OCI-LY3 (cell line): ENCODE results near the gene MORF4L2.
A peak's percentile ranks its signal among the peaks of the same experiment; 100 is the strongest.

Experiments
- H2AFZ ChIP-seq: fragments of 200-600, 300-600 bp; shearing (Covaris generic); 2 replicates; pipeline ENCODE4 v1.6.0; 2014; ENCODE audit warnings: antibody characterized with exemption, low read depth, low read length
- H3K27ac ChIP-seq: fragments of 200-600, 300-600 bp; sonication (generic); 2 replicates; pipeline ENCODE4 v1.5.1; 2014; ENCODE audit warnings: mild to moderate bottlenecking, low read length, moderate library complexity, mixed read lengths
- H3K27me3 ChIP-seq: fragments of 200-600, 300-600 bp; sonication (generic); 2 replicates; pipeline ENCODE4 v1.6.1; 2014; ENCODE audit warnings: low read depth, low read length, mixed read lengths
- H3K36me3 ChIP-seq: fragments of 200-600, 300-600 bp; sonication (generic); replicated peaks from 2 replicates; pipeline ENCODE3; 2014; ENCODE audit warnings: low read depth, low read length, mixed read lengths
- H3K4me1 ChIP-seq: fragments of 300-600, 200-600 bp; sonication (generic); 2 replicates; pipeline ENCODE4 v1.6.1; 2014; ENCODE audit warnings: low read length, mixed read lengths
- H3K4me2 ChIP-seq: fragments of 200-600, 300-600 bp; sonication (generic); 2 replicates; pipeline ENCODE4 v1.6.1; 2014; ENCODE audit warnings: low read length, mixed read lengths
- H3K4me3 ChIP-seq: fragments of 300-600, 200-600 bp; sonication (generic); 2 replicates; pipeline ENCODE4 v1.5.1; 2014; ENCODE audit warnings: antibody characterized with exemption, mild to moderate bottlenecking, low read length, moderate library complexity
- H3K79me2 ChIP-seq: fragments of 300-600, 200-600 bp; shearing (Covaris generic); 2 replicates; pipeline ENCODE4 v1.6.1; 2014; ENCODE audit warnings: mild to moderate bottlenecking, low read length, mixed read lengths
- H3K9ac ChIP-seq: fragments of 300-600, 200-600 bp; shearing (Covaris generic); 2 replicates; pipeline ENCODE4 v1.6.0; 2014; ENCODE audit warnings: mild to moderate bottlenecking, low read length, moderate library complexity
- H3K9me3 ChIP-seq: fragments of 200-600, 300-600 bp; shearing (Covaris generic); 2 replicates; pipeline ENCODE4 v1.6.1; 2014; ENCODE audit warnings: low read length, mixed read lengths; ENCODE audit not compliant: insufficient read depth
- H4K20me1 ChIP-seq: fragments of 200-600, 300-600 bp; sonication (generic); 2 replicates; pipeline ENCODE4 v1.6.1; 2016; ENCODE audit warnings: low read length, mixed read lengths; ENCODE audit not compliant: insufficient read depth
- CTCF ChIP-seq: fragments of 200-600, 300-600 bp; sonication (generic); IDR thresholded peaks from 2 replicates; pipeline ENCODE4 v1.5.1; 2014; ENCODE audit warnings: antibody characterized with exemption, low read length, low read depth
- EZH2phosphoT487 ChIP-seq: fragments of 200-600 bp; shearing (Covaris generic); IDR thresholded peaks from 2 replicates; pipeline ENCODE4 v1.6.1; 2018; ENCODE audit warnings: antibody characterized with exemption, mixed run types, low read depth

MORF4L2 gene

GRCh38 chrX:103637604-103638338 lies 48.7 kb downstream of the MORF4L2 start:
- Histone ChIP-seq H3K27ac (no peak overlapping the region), H3K9ac (no peak overlapping the region)

GRCh38 chrX:103635436-103635835 lies 51.1 kb downstream of the MORF4L2 start:
- Histone ChIP-seq H4K20me1 (no peaks in the 10 kb centered on the region), H3K4me1 (no peaks in the 10 kb centered on the region), H3K36me3 (no peaks in the 10 kb centered on the region), H3K4me2 (no peak overlapping the region), H2AFZ (no peak overlapping the region), H3K9ac (no peak overlapping the region), H3K27ac (no peak overlapping the region), H3K27me3 (no peaks in the 10 kb centered on the region), H3K9me3 (no peaks in the 10 kb centered on the region), H3K4me3 (no peak overlapping the region), H3K79me2 (no peaks in the 10 kb centered on the region)
- TF ChIP-seq CTCF (no peak), EZH2phosphoT487 (no peak)

More at GRCh38 chrX:103637604-103638338, 48.7 kb downstream of the MORF4L2 start:
- no peak overlapping the region for H2AFZ ChIP-seq
- no peaks in the 10 kb centered on the region for H3K36me3 ChIP-seq
- no peak overlapping the region for H3K4me3 ChIP-seq
- no peak overlapping the region for H3K4me2 ChIP-seq
- TF ChIP-seq EZH2phosphoT487 (no peak), CTCF (no peak)
- no peaks in the 10 kb centered on the region for H4K20me1 ChIP-seq
- H3K4me1 ChIP-seq = no peaks in the 10 kb centered on the region
- H3K79me2 ChIP-seq = no peaks in the 10 kb centered on the region
- no peaks in the 10 kb centered on the region for H3K27me3 ChIP-seq
- no peaks in the 10 kb centered on the region for H3K9me3 ChIP-seq

- H3K27me3 ChIP-seq = no peaks in the 10 kb centered on the region
- no peaks in the 10 kb centered on the region for H3K9me3 ChIP-seq
- H3K79me2 ChIP-seq = no peaks in the 10 kb centered on the region
- no peaks in the 10 kb centered on the region for H4K20me1 ChIP-seq
- H3K4me2 ChIP-seq = no peak overlapping the region
- H2AFZ ChIP-seq = no peak overlapping the region
- TF ChIP-seq CTCF (no peak), EZH2phosphoT487 (no peak)
- H3K36me3 ChIP-seq = no peaks in the 10 kb centered on the region
- no peak overlapping the region for H3K9ac ChIP-seq
- peaks cover 3% of the 10 kb centered on the region; the same call in 1 of the 2 replicates for H3K4me1 ChIP-seq
- H3K4me3 ChIP-seq = no peak overlapping the region
- no peak overlapping the region for H3K27ac ChIP-seq
Measured at GRCh38 chrX:103631145-103631544, 55.4 kb downstream of the MORF4L2 start.

GRCh38 chrX:103630171-103630511 lies 56.4 kb downstream of the MORF4L2 start:
- peak overlapping the region; percentile 98; the same call in 1 of the 2 replicates for H3K4me3 ChIP-seq
- H3K79me2 ChIP-seq = no peaks in the 10 kb centered on the region
- no peaks in the 10 kb centered on the region for H3K9me3 ChIP-seq
- H4K20me1 ChIP-seq = no peaks in the 10 kb centered on the region
- peaks cover 3% of the 10 kb centered on the region; the same call in 1 of the 2 replicates for H3K4me1 ChIP-seq
- peak overlapping the region; percentile 90 for H3K4me2 ChIP-seq
- no peaks in the 10 kb centered on the region for H3K27me3 ChIP-seq
- H2AFZ ChIP-seq = peak overlapping the region; percentile 96; the same call in 1 of the 2 replicates
- no peaks in the 10 kb centered on the region for H3K36me3 ChIP-seq
- TF ChIP-seq EZH2phosphoT487 (no peak), CTCF (no peak)
- H3K9ac ChIP-seq = no peak overlapping the region
- no peak overlapping the region for H3K27ac ChIP-seq
